ENCODE data around the gene CSMD2.

Gene CSMD2

GRCh38 chr1:33849211-33849610 lies 315.8 kb downstream of the CSMD2 start:
- no peaks in the 10 kb centered on the region for H4K20me1 ChIP-seq (ENCODE audit: insufficient read depth, low read length)
- H3K4me2 ChIP-seq (ENCODE audit: insufficient read depth, low read length), result no peak overlapping the region
- no peaks in the 10 kb centered on the region for H3K9me3 ChIP-seq (ENCODE audit: insufficient read depth, low read length, severe bottlenecking)
- ATAC-seq (ENCODE audit: insufficient read depth, low read depth), result no peak
- H3K79me2 ChIP-seq (ENCODE audit: insufficient read depth, low read length), result no peaks in the 10 kb centered on the region
- TF ChIP-seq, protein P1, sequence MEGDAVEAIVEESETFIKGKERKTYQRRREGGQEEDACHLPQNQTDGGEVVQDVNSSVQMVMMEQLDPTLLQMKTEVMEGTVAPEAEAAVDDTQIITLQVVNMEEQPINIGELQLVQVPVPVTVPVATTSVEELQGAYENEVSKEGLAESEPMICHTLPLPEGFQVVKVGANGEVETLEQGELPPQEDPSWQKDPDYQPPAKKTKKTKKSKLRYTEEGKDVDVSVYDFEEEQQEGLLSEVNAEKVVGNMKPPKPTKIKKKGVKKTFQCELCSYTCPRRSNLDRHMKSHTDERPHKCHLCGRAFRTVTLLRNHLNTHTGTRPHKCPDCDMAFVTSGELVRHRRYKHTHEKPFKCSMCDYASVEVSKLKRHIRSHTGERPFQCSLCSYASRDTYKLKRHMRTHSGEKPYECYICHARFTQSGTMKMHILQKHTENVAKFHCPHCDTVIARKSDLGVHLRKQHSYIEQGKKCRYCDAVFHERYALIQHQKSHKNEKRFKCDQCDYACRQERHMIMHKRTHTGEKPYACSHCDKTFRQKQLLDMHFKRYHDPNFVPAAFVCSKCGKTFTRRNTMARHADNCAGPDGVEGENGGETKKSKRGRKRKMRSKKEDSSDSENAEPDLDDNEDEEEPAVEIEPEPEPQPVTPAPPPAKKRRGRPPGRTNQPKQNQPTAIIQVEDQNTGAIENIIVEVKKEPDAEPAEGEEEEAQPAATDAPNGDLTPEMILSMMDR (IDR thresholded peaks at IDR 0.05; ENCODE audit: borderline replicate concordance, extremely low read depth, low read length, poor library complexity, severe bottlenecking), result no peak
- no peak for TF ChIP-seq EZH2 (IDR thresholded peaks at IDR 0.05; ENCODE audit: borderline replicate concordance, low read depth, low read length, severe bottlenecking)
- H3K4me1 ChIP-seq (ENCODE audit: insufficient read depth, low read length), result no peaks in the 10 kb centered on the region
- H3K27me3 ChIP-seq (ENCODE audit: insufficient read depth, low read length, poor library complexity), result peaks cover 7% of the 10 kb centered on the region
- no peak overlapping the region for H3K27ac ChIP-seq (ENCODE audit: low read length)
- DNase-seq, result no peak
- no peak overlapping the region for H3K4me3 ChIP-seq (ENCODE audit: low read depth in 1 of 2, low read length in 2 of 2)
- no peak overlapping the region for H3K9ac ChIP-seq (ENCODE audit: low read depth, low read length)
- no peaks in the 10 kb centered on the region for H3K36me3 ChIP-seq (ENCODE audit: insufficient read depth, low read length)
- no peak overlapping the region for H2AFZ ChIP-seq (ENCODE audit: low read depth, low read length)

- Histone ChIP-seq H3K27ac (ENCODE audit: low read length) (no peak overlapping the region), H3K4me3 (ENCODE audit: low read depth in 1 of 2, low read length in 2 of 2) (no peak overlapping the region), H4K20me1 (ENCODE audit: insufficient read depth, low read length) (no peaks in the 10 kb centered on the region), H3K4me2 (ENCODE audit: insufficient read depth, low read length) (no peak overlapping the region), H3K79me2 (ENCODE audit: insufficient read depth, low read length) (no peaks in the 10 kb centered on the region), H3K9me3 (ENCODE audit: insufficient read depth, low read length, severe bottlenecking) (no peaks in the 10 kb centered on the region), H3K36me3 (ENCODE audit: insufficient read depth, low read length) (no peaks in the 10 kb centered on the region), H3K9ac (ENCODE audit: low read depth, low read length) (no peak overlapping the region), H3K4me1 (ENCODE audit: insufficient read depth, low read length) (no peaks in the 10 kb centered on the region), H2AFZ (ENCODE audit: low read depth, low read length) (no peak overlapping the region), H3K27me3 (ENCODE audit: insufficient read depth, low read length, poor library complexity) (peaks cover 9% of the 10 kb centered on the region)
- TF ChIP-seq, protein P1 (IDR thresholded peaks at IDR 0.05; ENCODE audit: borderline replicate concordance, extremely low read depth, low read length, poor library complexity, severe bottlenecking), result no peak
- no peak for TF ChIP-seq EZH2 (IDR thresholded peaks at IDR 0.05; ENCODE audit: borderline replicate concordance, low read depth, low read length, severe bottlenecking)
- DNase-seq (no peak), ATAC-seq (ENCODE audit: insufficient read depth, low read depth) (no peak)
Measured at GRCh38 chr1:33848205-33848937, 316.7 kb downstream of the CSMD2 start.

- Histone ChIP-seq H3K36me3 (ENCODE audit: insufficient read depth, low read length) (no peaks in the 10 kb centered on the region), H3K4me3 (ENCODE audit: low read depth in 1 of 2, low read length in 2 of 2) (no peak overlapping the region), H3K27me3 (ENCODE audit: insufficient read depth, low read length, poor library complexity) (peaks cover 9% of the 10 kb centered on the region), H3K4me1 (ENCODE audit: insufficient read depth, low read length) (no peaks in the 10 kb centered on the region), H3K4me2 (ENCODE audit: insufficient read depth, low read length) (no peak overlapping the region), H2AFZ (ENCODE audit: low read depth, low read length) (no peak overlapping the region), H3K9me3 (ENCODE audit: insufficient read depth, low read length, severe bottlenecking) (no peaks in the 10 kb centered on the region), H3K9ac (ENCODE audit: low read depth, low read length) (no peak overlapping the region), H3K27ac (ENCODE audit: low read length) (no peak overlapping the region), H4K20me1 (ENCODE audit: insufficient read depth, low read length) (no peaks in the 10 kb centered on the region), H3K79me2 (ENCODE audit: insufficient read depth, low read length) (no peaks in the 10 kb centered on the region)
- ATAC-seq (ENCODE audit: insufficient read depth, low read depth) (no peak), DNase-seq (no peak)
- no peak for TF ChIP-seq EZH2 (IDR thresholded peaks at IDR 0.05; ENCODE audit: borderline replicate concordance, low read depth, low read length, severe bottlenecking)
- TF ChIP-seq, protein P1 (IDR thresholded peaks at IDR 0.05; ENCODE audit: borderline replicate concordance, extremely low read depth, low read length, poor library complexity, severe bottlenecking), result no peak
Measured at GRCh38 chr1:33846861-33847260, 318.2 kb downstream of the CSMD2 start.
